ENCODE measurements around the gene CXCL6. TPM values are rescaled to one million over a fixed set of nuclear protein-coding genes. Genes with fewer than 3 reads are reported as not detected.

CXCL6 gene
- polyA plus RNA-seq, 1 donor = 0.19 TPM

DNA sequence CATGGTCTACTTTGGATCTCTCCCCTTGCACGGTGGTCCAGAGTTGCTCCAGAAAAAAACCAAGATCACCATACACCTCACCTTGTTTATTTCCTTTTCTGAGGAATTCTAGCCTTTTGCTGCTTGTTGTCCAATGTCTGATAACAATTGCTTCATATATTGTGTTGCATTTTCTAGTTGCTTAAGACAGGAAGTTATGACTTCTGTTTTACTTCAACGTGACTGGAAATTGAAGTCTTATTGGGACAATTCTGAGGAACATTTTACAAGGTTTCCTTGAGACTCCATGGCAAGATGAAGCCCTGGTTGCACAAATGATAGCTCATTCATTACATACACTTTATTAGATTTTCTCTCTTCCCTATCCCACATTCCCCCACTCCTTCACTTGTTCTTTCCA is 37.9 kb downstream of the CXCL6 start:
- WGBS (ENCODE audit: insufficient coverage, low lambda C conversion rate) = 83% methylated on average over 2 of the region's 2 CpGs
- Histone ChIP-seq H3K4me1 (ENCODE audit: control insufficient read depth, insufficient read depth, low read length) (no peaks in the 10 kb centered on the region), H3K9me3 (ENCODE audit: control insufficient read depth, low read depth, low read length) (no peaks in the 10 kb centered on the region), H3K36me3 (ENCODE audit: control insufficient read depth, insufficient read depth, low read length) (no peaks in the 10 kb centered on the region), H3K4me3 (ENCODE audit: low read length) (no peak overlapping the region), H3K27me3 (ENCODE audit: control insufficient read depth, insufficient read depth, low read length) (no peaks in the 10 kb centered on the region), H3K27ac (ENCODE audit: low read length) (no peak overlapping the region)
- DNase-seq = no peak

DNA sequence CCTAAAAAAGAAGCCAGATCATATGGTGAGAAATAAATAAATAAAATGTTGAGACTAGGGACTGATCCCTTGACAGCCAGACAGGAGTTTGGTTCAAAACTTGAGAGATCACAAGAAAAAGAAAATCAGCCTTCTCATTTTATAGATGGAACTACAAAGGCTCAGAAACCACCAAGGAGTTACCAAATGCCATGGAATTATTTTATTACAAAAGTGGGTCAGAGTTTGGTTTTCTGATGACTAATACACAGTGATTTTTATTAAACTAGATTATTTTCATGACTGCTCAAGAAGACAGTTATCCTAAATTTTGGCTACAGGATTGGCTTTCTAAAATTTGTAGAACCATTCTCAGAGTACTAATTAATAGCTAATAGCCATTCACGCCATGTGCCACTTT is 38.9 kb downstream of the CXCL6 start:
- Histone ChIP-seq H3K4me3 (ENCODE audit: low read length) (no peak overlapping the region), H3K27me3 (ENCODE audit: control insufficient read depth, insufficient read depth, low read length) (no peaks in the 10 kb centered on the region), H3K36me3 (ENCODE audit: control insufficient read depth, insufficient read depth, low read length) (no peaks in the 10 kb centered on the region), H3K4me1 (ENCODE audit: control insufficient read depth, insufficient read depth, low read length) (no peaks in the 10 kb centered on the region), H3K9me3 (ENCODE audit: control insufficient read depth, low read depth, low read length) (no peaks in the 10 kb centered on the region), H3K27ac (ENCODE audit: low read length) (no peak overlapping the region)
- no CpG with 5 or more reads among the region's 1 CpG for WGBS (ENCODE audit: insufficient coverage, low lambda C conversion rate)
- DNase-seq = no peak

DNA sequence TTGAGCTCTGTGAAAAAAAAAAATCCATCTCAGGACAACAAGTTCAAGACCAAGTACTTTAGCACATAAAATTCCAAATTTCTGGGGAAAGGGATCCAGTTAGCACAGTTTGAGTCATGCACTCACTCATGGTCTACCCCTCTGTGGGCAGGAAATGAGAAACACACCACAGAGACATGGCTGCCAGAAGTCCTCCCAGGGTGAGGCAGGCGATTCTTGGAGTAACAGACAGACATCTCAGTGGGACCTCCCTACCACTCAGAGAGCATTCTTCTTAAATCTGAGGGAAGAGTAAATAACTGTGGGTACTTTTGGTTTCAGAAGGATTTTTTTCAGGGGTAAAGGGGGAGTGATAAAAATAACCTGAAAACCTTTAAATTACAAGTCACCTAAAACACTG is 46.8 kb downstream of the CXCL6 start:
- no peak overlapping the region for H3K27ac ChIP-seq (ENCODE audit: low read length)
- H3K36me3 ChIP-seq (ENCODE audit: control insufficient read depth, insufficient read depth, low read length) = no peaks in the 10 kb centered on the region
- DNase-seq = no peak
- H3K4me1 ChIP-seq (ENCODE audit: control insufficient read depth, insufficient read depth, low read length) = no peaks in the 10 kb centered on the region
- WGBS (ENCODE audit: insufficient coverage, low lambda C conversion rate) = no CpG with 5 or more reads among the region's 1 CpG
- no peaks in the 10 kb centered on the region for H3K27me3 ChIP-seq (ENCODE audit: control insufficient read depth, insufficient read depth, low read length)
- H3K9me3 ChIP-seq (ENCODE audit: control insufficient read depth, low read depth, low read length) = no peaks in the 10 kb centered on the region
- no peak overlapping the region for H3K4me3 ChIP-seq (ENCODE audit: low read length)

DNA sequence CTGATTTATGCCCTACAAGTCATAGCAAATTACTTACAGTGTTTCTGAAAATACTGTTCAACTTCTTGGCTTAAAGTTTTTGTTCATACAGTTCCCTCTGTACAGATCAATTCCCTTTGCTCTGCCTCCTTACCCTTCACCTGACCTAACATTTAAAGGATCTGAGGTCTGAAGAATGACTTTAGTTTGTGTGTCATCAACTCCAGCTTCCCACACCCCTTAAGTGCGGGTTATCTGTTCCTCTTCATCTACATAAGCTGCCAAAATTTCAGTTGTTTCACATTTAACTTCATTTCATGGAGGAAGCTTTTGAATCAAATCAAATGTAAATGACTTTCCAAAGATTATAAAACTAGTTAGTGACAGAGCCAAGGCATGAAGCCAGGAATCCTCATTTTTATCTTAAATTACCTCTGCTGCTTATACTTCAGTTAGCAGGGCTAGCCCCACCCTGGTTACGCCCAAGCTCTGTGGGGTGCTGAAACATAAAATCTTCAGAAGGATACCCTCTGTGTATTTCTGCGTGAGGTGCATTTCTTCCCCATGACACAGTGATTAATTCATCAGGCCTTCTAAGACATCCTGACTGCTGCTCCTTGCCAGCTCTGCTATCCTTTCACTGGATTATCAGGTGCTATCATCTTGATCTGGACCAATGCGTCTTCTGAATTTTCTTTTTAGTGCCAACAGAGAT is 49.2 kb downstream of the CXCL6 start:
- DNase-seq = no peak
- no peak overlapping the region for H3K27ac ChIP-seq (ENCODE audit: low read length)
- no peaks in the 10 kb centered on the region for H3K4me1 ChIP-seq (ENCODE audit: control insufficient read depth, insufficient read depth, low read length)
- H3K36me3 ChIP-seq (ENCODE audit: control insufficient read depth, insufficient read depth, low read length) = no peaks in the 10 kb centered on the region
- 80% methylated on average over 2 of the region's 4 CpGs for WGBS (ENCODE audit: insufficient coverage, low lambda C conversion rate)
- no peaks in the 10 kb centered on the region for H3K9me3 ChIP-seq (ENCODE audit: control insufficient read depth, low read depth, low read length)
- H3K27me3 ChIP-seq (ENCODE audit: control insufficient read depth, insufficient read depth, low read length) = no peaks in the 10 kb centered on the region
- no peak overlapping the region for H3K4me3 ChIP-seq (ENCODE audit: low read length)

Other genes with a start within 250 kb of the CXCL6 start
- 17.4 TPM for gene RASSF6, start 216.2 kb upstream of the CXCL6 start, polyA plus RNA-seq
- 0.78 TPM for gene CXCL8, start 96.1 kb upstream of the CXCL6 start, polyA plus RNA-seq
- gene PF4V1, start 16.6 kb downstream of the CXCL6 start, polyA plus RNA-seq = 0.24 TPM
- 4.3 TPM for gene CXCL1, start 32.7 kb downstream of the CXCL6 start, polyA plus RNA-seq
- 0.33 TPM for gene PF4, start 145.3 kb downstream of the CXCL6 start, polyA plus RNA-seq
- gene PPBP, start 151.5 kb downstream of the CXCL6 start, polyA plus RNA-seq = 1.8 TPM
- gene CXCL5, start 162.0 kb downstream of the CXCL6 start, polyA plus RNA-seq = 0.30 TPM
- gene CXCL3, start 202.0 kb downstream of the CXCL6 start, polyA plus RNA-seq = 1.4 TPM

Data from large intestine (tissue), 3 donors.